HG03378 (cell line): ENCODE data around the gene ADAM12.
"Not testable (repeated sequence)": the region's sequence is repeated elsewhere in the genome, so short reads cannot be mapped to it uniquely, and the experiment has no call there.

Source experiments
- ATAC-seq: cut with Tn5 transposase; IDR thresholded peaks from one replicate; pipeline ENCODE4 v1.9.1; 2021; ENCODE audit warnings: mild to moderate bottlenecking, moderate library complexity; ENCODE audit not compliant: unreplicated experiment

Gene ADAM12

DNA sequence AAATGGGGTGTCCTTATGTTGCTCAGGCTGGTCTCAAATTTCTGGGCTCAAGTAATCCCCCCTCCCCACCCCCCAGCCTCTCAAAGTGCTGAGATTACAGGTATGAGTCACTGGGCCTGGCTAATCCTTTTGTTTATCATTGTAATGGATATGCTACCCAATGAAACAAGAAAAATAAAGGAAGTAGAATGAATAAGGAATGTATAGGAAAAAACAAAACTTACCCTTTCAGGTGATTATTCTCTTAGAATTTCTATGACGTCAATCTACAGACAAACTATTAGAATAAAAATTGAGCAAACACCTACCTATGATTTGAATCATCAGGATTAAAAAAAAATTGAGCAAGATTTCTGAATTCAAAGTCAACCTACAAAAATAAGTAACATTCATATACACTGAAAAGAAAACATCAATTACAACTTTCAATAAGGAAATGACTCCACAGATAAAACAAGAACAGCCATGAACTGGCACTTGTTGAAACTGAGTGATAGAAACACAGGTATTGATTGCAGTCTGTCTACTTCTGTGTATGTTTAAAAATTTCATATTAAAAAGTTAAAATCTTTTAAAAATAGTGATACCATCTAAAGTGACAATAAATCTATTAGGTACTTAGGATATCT, 12.2 kb downstream of the ADAM12 start:
- ATAC-seq: no peak

DNA sequence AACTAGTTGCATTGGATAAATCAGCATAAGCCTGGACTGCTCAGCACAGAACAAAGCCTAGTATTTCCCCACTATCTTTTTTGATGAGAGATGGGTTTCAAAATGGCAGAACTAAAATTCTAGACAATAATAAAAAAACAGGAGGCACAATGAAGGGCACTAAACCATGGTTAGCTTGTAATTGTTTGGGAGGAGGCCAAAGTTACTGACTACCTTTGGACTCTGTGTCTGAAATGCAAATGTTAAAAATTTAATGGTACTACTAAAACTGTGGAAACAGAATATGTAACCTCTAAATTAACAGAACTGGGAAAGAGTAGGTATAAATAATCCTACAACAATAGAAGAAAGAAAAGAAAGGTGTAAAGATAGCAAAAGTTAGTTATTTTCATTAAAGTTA, 13.0 kb downstream of the ADAM12 start:
- ATAC-seq: no peak

DNA sequence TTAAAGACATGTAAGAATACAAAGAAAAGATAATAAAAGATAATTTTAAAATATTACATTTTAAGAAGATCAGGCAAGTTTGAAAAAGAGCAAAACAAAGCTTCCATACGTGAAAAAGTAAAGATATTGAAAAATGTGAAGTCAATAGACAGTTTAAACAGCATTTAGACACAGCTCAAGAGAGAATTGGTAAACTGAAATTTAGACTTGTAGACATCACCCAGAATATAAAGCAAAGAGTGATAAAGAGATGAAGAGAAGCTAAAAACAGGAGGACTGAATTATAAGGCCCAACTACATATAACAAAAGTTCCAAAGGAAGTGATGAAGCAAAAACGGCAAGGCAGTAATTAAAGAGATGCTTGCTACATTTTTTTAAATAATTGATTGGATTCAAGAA, 13.8 kb downstream of the ADAM12 start:
- no peak for ATAC-seq

DNA sequence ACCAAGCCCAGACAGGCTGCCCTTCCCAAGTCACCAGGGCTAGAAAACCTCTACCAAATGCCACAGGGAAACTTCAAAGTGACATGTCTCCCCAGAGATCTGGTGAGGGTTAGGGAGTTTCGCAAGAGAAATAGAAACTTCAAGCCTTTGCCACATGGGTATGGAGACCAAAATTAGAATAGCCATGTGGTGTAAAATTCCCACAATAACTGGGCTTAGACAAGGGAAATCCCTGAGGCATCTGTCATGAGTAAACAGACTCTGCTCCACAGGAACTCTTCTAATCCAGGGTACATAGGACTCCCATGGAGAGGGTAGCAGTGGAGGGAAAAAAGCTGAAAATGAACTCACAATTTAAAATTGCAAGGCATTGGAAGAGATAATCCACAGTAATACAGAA, 14.3 kb downstream of the ADAM12 start:
- no peak for ATAC-seq

- ATAC-seq: no peak
These were observed 15.1 kb downstream of the ADAM12 start for GRCh38 chr10:126373147-126373546.

GRCh38 chr10:126372396-126372795, 15.9 kb downstream of the ADAM12 start:
- ATAC-seq: no peak

DNA sequence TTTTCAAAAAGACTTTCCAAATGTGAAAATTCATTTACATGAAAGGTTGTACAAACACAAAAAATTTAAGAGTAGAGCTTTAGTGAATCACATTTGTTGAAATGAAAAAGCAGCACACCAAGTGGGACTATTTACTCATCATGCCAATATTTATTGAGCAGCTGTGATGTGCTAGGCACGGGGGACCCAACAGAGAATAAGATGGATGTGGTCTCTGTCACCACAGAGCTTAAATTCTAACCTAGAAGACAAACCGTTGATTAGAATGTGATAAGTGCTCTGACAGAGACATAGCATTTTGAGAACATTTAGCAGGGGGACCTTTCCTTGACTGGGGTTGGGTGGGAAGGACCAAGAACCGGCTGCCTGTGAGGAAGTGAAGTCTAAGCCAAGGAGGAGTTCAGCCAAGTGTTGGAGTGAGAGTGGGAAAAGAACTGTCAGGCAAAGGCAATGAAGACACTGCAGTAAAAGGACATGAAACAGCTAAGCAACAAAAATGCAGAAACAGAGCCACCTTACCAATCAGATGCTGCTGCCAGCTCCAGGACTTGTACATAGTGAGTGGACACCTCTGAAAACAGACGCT, 19.1 kb downstream of the ADAM12 start:
- no peak for ATAC-seq

DNA sequence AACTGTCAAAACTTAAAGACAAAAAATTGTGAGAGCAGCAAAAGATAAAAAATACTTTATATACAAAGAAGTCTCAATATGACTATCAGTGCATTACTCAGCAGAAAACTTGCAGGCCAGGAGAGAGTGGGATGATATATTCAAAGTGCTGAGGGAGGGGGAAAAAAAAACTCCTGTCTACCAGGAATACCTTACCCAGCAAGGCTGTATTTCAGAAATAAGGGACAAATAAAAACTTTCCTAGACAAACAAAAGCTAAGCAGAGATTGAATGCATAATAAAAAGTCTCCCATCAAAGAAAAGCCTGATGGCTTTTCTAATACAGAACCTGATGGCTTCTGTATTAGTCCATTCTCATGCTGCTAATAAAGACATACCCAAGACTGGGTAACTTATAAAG, 31.1 kb downstream of the ADAM12 start:
- no peak for ATAC-seq

GRCh38 chr10:126353666-126354065, 34.6 kb downstream of the ADAM12 start:
- ATAC-seq: no peak

DNA sequence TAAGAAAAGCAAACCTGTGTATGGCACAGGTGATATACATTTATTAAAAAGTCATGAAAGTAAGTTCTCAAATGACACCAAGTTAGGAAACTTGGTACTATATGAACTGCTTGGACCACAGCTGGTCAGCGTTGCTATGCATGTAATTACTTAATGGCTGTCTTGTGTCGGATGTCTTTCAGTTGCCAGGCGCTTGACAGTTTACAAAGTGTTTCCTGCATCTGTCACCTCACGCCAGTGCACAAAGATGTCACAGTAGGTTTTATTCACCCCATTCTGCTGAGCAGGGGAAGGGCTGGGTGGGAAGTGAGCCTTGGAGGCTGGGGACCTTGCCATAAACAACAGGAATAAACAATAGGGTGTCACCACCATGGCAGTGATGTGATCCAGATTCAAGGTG, 35.8 kb downstream of the ADAM12 start:
- ATAC-seq: no peak

GRCh38 chr10:126351021-126351420, 37.3 kb downstream of the ADAM12 start:
- ATAC-seq: no peak

DNA sequence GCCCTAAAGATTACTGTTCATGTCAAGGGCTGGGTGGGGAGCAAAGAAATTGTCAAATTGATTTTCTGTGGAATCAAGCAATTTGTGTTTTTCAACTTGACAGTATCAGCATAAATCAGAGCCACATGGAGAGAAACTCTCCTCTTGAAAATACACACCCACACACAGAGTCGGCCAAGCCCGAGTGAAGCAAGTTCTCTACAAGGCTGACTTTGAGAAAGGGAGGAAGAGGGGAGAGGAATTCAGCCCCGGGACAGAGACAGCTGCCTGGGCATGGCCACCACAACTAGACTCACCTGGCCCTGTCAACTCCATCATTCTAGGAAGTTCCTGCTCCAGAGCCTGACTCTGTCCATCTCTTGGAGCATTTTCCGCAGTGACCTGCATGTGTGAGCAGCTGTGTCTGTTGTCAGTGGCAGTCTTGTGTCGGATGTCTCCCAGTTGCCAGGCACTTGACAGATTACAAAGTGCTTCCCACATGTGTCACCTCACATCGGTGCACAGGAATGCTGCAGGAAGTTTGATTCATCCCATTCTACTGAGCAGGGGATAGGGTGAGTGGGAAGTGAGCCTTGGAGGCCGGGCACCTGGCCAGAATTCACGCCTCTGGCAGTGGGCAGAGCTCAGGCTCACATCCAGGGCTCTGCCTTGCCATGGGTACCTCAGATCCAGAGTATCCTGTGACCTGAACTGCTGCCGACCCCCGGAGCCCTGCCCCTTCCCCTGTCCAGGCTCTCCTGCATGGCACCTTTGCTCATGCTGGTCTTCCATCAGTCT, 37.9 kb downstream of the ADAM12 start:
- ATAC-seq: no peak

DNA sequence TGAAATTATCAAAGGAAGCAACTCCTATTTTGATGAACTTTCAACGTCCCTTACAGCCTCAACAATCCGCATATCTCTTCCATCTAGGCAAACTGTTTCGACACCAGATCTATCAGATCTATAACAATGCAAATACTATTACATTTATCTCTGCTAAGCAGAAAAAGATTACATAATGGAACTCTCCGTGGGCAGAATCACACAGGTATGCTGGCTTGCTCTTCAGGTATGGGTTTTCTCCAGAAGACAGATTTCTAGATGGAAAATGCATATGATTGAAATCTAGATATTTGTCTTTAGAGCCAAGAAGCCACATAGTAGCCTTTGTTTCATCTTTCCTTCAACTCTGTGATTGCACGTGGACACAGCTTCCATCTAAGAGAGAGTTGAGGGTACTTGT, 38.6 kb downstream of the ADAM12 start:
- ATAC-seq: no peak

DNA sequence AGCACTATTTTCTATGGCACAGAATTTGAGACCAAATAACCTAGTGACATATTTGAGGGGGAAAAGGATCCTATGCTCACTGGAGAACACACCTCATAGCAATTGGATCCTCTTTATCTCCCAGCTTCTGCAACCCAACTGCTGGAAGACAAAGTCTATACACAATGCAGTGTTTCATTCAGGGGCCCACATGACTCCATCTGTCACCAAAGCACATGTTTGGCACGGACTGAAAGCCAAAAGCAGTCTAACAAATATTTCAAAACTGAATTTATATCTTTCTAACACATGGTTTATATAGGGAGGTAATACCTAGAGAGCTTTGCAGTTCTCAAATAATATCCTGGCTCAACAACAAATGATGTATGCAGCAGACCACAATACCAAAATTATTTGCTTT, 39.2 kb downstream of the ADAM12 start:
- ATAC-seq: no peak

- ATAC-seq: not testable (repeated sequence)
These were observed 44.8 kb downstream of the ADAM12 start for GRCh38 chr10:126343496-126343895.

GRCh38 chr10:126342680-126343079, 45.6 kb downstream of the ADAM12 start:
- ATAC-seq: no peak

GRCh38 chr10:126341491-126341890, 46.8 kb downstream of the ADAM12 start:
- no peak for ATAC-seq

DNA sequence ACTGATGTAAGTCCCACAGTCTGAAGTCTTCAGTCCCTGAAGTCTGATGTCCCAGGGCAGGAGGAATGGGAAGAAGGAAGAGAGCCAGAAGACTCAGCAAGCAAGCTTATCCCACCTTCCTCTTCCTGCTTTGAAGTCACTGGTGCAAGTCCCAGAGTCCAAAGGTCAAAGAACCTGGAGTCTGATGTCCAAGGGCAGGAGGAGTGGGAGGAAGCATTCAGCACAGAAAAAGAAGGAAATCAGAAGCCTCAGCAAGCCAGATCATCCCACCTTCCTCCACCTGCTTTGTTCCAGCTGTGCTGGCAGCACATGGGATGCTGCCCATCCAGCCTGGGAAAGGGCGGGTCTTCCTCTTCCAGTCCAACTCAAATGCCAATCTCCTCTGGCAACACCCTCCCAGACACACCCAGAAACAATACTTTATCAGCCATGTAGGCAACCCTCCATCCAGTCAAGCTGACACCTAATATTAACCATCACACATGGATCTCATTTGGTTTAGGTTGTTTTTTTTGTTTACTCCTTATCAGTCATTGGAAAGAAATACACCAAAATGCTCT, 50.9 kb downstream of the ADAM12 start:
- ATAC-seq: no peak

DNA sequence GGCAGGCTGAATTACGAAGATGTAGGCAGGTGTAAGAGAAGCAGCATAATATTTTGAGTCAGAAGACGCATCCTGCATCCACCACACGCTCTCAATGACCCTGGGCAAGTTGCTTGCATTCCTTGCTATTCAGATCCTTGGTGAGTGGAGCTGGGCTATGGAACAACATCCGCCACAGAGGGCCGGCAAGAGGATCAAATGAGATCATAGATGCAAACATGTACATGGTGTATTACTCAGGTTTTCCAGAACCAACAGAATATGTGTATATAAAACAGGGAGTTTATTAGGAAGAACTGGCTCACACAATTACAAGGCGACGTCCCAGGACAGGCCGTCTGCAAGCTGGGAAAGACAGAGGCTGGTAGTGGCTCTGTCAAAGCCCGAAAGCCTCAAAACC, 51.5 kb downstream of the ADAM12 start:
- ATAC-seq: no peak

DNA sequence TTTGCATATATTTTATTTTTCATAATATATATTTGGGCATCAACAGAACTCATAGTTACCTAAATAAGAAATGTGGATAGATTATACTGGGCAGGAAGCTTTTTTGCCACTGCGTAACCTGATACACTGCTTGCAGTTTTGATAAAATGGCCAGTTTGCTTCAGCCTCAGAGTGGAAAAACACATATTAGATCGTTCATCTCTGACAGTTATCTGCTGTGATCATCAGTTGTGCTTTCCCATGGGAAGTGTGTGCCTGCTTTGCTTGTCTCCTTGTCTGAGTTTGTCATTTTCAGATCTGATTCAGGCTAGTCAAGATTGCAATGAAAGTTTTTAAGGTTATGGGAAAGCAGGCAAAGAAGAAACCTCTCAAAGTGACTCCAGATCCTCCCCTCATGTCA, 54.0 kb downstream of the ADAM12 start:
- ATAC-seq: no peak

GRCh38 chr10:126332576-126332975, 55.7 kb downstream of the ADAM12 start:
- no peak for ATAC-seq

- ATAC-seq: no peak
These were observed 57.2 kb downstream of the ADAM12 start for GRCh38 chr10:126331101-126331500.
